Heart right ventricle (tissue), 16 donors: Measurements from ENCODE around the gene OCIAD2. TPM values are rescaled to one million over a fixed set of nuclear protein-coding genes. Genes with fewer than 3 reads are reported as not detected.

Experiments
- ATAC-seq, 8 donors: fragments of 200-7000 bp; cut with Tn5 transposase; one replicate each; pipeline ENCODE4 v1.9.1; 2020; ENCODE audit warnings: mild to moderate bottlenecking in 8 of 8, moderate library complexity in 8 of 8, moderate number of reproducible peaks in 1 of 8
- DNase-seq, 2 donors: peaks; one replicate each; pipeline ENCODE4 v3.0.0-alpha.2; 2020
- H3K27ac ChIP-seq, 10 donors: fragments of 200-600 bp; sonication (generic) in 2 of 10; one replicate each; pipeline versions ENCODE4 v1.5.0 to v1.8.0; 2020 to 2022; ENCODE audit warnings: mild to moderate bottlenecking in 3 of 10
- H3K27me3 ChIP-seq, 7 donors: fragments of 200-600 bp; one replicate each; pipeline ENCODE4 v1.8.0; 2021 to 2022; ENCODE audit warnings: mild to moderate bottlenecking in 2 of 7
- H3K36me3 ChIP-seq, 9 donors: fragments of 200-600 bp; sonication (generic) in 1 of 9; one replicate each; pipeline versions ENCODE4 v1.5.0 to v1.8.0; 2020 to 2022; ENCODE audit warnings: mild to moderate bottlenecking in 2 of 9
- H3K4me1 ChIP-seq, 9 donors: fragments of 200-600 bp; sonication (generic) in 1 of 9; one replicate each; pipeline versions ENCODE4 v1.5.0 to v1.8.0; 2020 to 2022; ENCODE audit warnings: mild to moderate bottlenecking in 4 of 9
- H3K4me3 ChIP-seq, 10 donors: fragments of 200-600 bp; sonication (generic) in 2 of 10; one replicate each; pipeline versions ENCODE4 v1.5.0 to v1.8.0; 2020 to 2022; ENCODE audit warnings: mild to moderate bottlenecking in 7 of 10, moderate library complexity in 2 of 10
- H3K9me3 ChIP-seq, 11 donors: fragments of 200-600 bp in 10 of 11; sonication (generic) in 2 of 11; one replicate each; pipeline versions ENCODE4 v1.5.0 to v1.8.0; 2013 to 2022; ENCODE audit warnings: mild to moderate bottlenecking in 2 of 11, control low read depth in 1 of 11, moderate library complexity in 1 of 11
- CTCF ChIP-seq, 9 donors: fragments of 200-600 bp; sonication (generic) in 2 of 9; IDR thresholded peaks; one replicate each; pipeline versions ENCODE4 v1.5.0 to v1.8.0; 2021 to 2022; ENCODE audit warnings: antibody characterized with exemption in 9 of 9, mild to moderate bottlenecking in 5 of 9, moderate library complexity in 1 of 9
- WGBS, 2 donors: extraction: QIAGEN DNeasy Blood & Tissue Kit; methylation state at CpG; one replicate each; pipeline ENCODE4 v1.1.7; 2013; ENCODE audit warnings: inconsistent platforms in 1 of 2; 5-methylcytosine and 5-hydroxymethylcytosine counted together
- intact Hi-C, 10 donors: fragments of 100-400 bp; cut with DNase I; formaldehyde crosslinking; loops; one replicate each; pipeline versions ENCODE4 v1.11.1 to v1.14.2; 2022
- polyA plus RNA-seq, 2 donors: library from polyadenylated mRNA; stranded (reverse); fragments of 200-250 nt; gene quantifications; one replicate each; pipeline ENCODE4 v1.2.3, GENCODE V29; 2013
- total RNA-seq, 10 donors: library from RNA; stranded (reverse); fragmentation: NEBNext Ultra II Directional in 3 of 10; extraction: Animal tissue kit (Norgen Biotek cat#: 25700) in 3 of 10; gene quantifications; one replicate each; pipeline versions ENCODE4 v1.2.1 to v1.2.4, GENCODE V29; 2021 to 2023
- donor health status: Arrhythmogenic right ventricular cardiomyopathy.
- donor health status: ischemic (EF 13 %, LVEDD 7.1; RV severe dilation, severe dysfunction).
- donor health status: healthy with polysubstance abuse.
- donor health status: DM: no; HTN: yes; CAD: no.
- donor health status: DM: no; HTN: no; CAD: no.
- donor health status: ischemic (EF 25% LVEDD 6.9; RV normal size, moderate dysfunction).
- donor health status: ischemic (EF 25% LVEDD 5.7; RV mildly dilated, moderate dysfunction).
- donor health status: healthy.
- donor health status: DM: yes; HTN: yes; CAD: no.
- donor health status: Ischemic cardiomyopathy.
- donor health status: ischemic (EF 35%, LVEDD 5.7; RV mildly dilated, moderate dysfunction).
- donor health status: nonischemic (EF 11% LVEDD 7.7; RV severe dilation, severe dysfunction).
- donor health status: DM: yes; HTN: yes; CAD: no.
- donor health status: PGD.
- donor health status: ischemic (EF 29% LVEDD 5.4; RV normal size, mild dysfunction).
- donor health status: nonischemic (EF 23%, LVEDD 6.1; RV moderate dilation, normal function).

OCIAD2 gene
- total and polyA plus RNA-seq, 12 donors: 11.4 to 30.2 (median 15.0) TPM

DNA sequence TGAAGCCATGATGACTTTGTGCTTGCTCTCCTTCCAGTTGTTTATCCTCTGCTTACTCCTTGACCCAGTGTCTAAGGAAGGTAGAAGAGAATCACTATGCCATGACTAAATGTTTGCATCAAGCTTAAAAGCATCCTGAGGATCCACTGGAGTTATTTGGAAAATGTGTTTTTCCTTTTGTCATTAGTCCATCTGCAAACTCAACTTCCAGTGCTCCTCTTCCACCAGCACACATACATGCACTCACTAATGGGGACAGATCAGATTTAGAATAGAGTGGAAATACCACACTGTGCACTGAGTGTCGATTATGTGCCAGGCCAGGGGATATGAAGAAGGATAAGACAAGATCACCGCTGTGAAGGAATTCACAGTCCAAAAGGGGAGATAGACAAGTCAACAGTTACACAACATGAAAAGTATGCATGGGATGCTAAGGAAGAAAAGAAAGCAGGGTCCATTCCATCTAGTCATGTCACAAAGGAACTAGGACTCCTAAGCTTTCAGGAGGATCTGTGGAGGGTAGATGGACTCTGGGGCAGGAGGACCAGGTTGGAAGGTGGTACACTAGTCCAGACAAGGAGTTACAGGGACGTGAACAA is 1.9 kb downstream of the OCIAD2 start:
- Histone ChIP-seq H3K27me3 (no peaks in the 10 kb centered on the region), H3K27ac (no peak overlapping the region), H3K4me3 (no peak overlapping the region), H3K9me3 (no peaks in the 10 kb centered on the region), H3K4me1 (peaks cover 0 to 24% (median 12%) of the 10 kb centered on the region in 9 donors), H3K36me3 (peaks cover 0 to 15% (median 0%) of the 10 kb centered on the region in 9 donors)
- no peak for TF ChIP-seq CTCF (IDR thresholded peaks at IDR 0.05)
- 73 to 75% methylated on average over 3 of the region's 3 CpGs for WGBS, 2 donors
- no peak for DNase-seq
- ATAC-seq: no peak
- intact Hi-C loops: loop anchor here in 3 of 10 donors (5.0 to 10.0 kb wide), 3 partner anchors 50 to 327 kb away; partner anchors contain the start of gene FRYL (in 1 of the 3)

GRCh38 chr4:48904101-48904500 is 2.5 kb downstream of the OCIAD2 start:
- Histone ChIP-seq H3K36me3 (peaks cover 0 to 15% (median 0%) of the 10 kb centered on the region in 9 donors), H3K9me3 (no peaks in the 10 kb centered on the region), H3K4me3 (no peak overlapping the region), H3K27me3 (no peaks in the 10 kb centered on the region), H3K4me1 (peaks cover 0 to 29% (median 12%) of the 10 kb centered on the region in 9 donors), H3K27ac (no peak overlapping the region)
- TF ChIP-seq CTCF (IDR thresholded peaks at IDR 0.05): no peak
- no peak for ATAC-seq
- DNase-seq: no peak
- WGBS, 2 donors: 96 to 99% methylated on average over 4 of the region's 4 CpGs
- intact Hi-C loops: loop anchor here in 1 of 10 donors (10.0 kb wide), 1 partner anchor 51 kb away; no protein-coding TSS in a partner anchor

- Histone ChIP-seq H3K4me3 (no peak overlapping the region), H3K36me3 (peaks cover 0 to 18% (median 0%) of the 10 kb centered on the region in 9 donors), H3K27me3 (no peaks in the 10 kb centered on the region), H3K4me1 (peaks cover 0 to 32% (median 12%) of the 10 kb centered on the region in 9 donors), H3K27ac (no peak overlapping the region), H3K9me3 (no peaks in the 10 kb centered on the region)
- no peak for DNase-seq
- no peak for TF ChIP-seq CTCF (IDR thresholded peaks at IDR 0.05)
- intact Hi-C loops: loop anchor here in 1 of 10 donors (10.0 kb wide), 1 partner anchor 53 kb away; no protein-coding TSS in a partner anchor
- ATAC-seq: no peak
Observed at GRCh38 chr4:48902266-48902665, 4.3 kb downstream of the OCIAD2 start.

DNA sequence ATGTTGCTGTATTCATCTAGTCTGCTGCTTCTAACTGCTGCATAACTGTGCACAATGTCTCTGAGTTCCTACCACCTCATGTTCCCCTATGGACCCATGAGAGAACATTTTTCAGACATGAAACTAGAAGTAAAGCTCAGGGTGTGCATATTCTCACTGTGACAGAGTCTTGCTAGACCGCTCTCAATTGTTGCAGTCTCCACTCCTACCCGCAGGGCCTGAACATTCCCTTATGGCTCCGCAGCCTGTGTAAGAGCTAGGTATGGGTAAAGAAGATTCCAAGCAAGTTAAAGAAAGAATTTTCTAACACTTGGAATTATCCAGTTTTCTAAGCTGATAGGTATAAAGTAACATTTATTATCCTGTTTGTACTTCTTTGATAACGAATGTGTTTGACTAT is 5.4 kb downstream of the OCIAD2 start:
- no peaks in the 10 kb centered on the region for H3K27me3 ChIP-seq
- H3K4me3 ChIP-seq: no peak overlapping the region
- H3K4me1 ChIP-seq: peaks cover 0 to 25% (median 10%) of the 10 kb centered on the region in 9 donors
- WGBS, 2 donors: 97% methylated on average over 4 of the region's 4 CpGs
- TF ChIP-seq CTCF (IDR thresholded peaks at IDR 0.05): no peak
- H3K9me3 ChIP-seq: no peaks in the 10 kb centered on the region
- DNase-seq (no peak), ATAC-seq (no peak)
- H3K36me3 ChIP-seq: peaks cover 0 to 21% (median 0%) of the 10 kb centered on the region in 9 donors
- intact Hi-C loops: loop anchor here in 1 of 10 donors (10.0 kb wide), 1 partner anchor 54 kb away; no protein-coding TSS in a partner anchor
- H3K27ac ChIP-seq: no peak overlapping the region
